ENCODE results near the gene GARIN5B. TPM values are rescaled to one million over a fixed set of nuclear protein-coding genes. Genes with fewer than 3 reads are reported as not detected.

GARIN5B gene
- total and polyA plus RNA-seq, 4 experiments from 2014 or later = not detected

GRCh38 chr19:55353803-55354697, 9.0 kb downstream of the GARIN5B start:
- ChIA-PET CTCF (ENCODE audit: partially characterized antibody) (no interaction called here), POLR2A (ENCODE audit: partially characterized antibody) (interaction anchor here (0.7 to 2.9 kb wide), 3 partner anchors 15 to 95 kb away, joined by 3 to 15 read pairs (median 4); partner anchors contain the start of genes KMT5C, PPP6R1 and TMEM238)
- DNase-seq = peak; percentile 54 to 74 (median 70)
- H3K27ac Mint-ChIP-seq = peak overlapping the region in 5 of 7 donors; percentile 48 to 84 (median 57)
- H3K27me3 ChIP-seq (ENCODE audit: insufficient read depth, low read length) = peaks cover 29% of the 10 kb centered on the region
- H3K9me3 ChIP-seq (ENCODE audit: control insufficient read depth in 1 of 2, low read length in 2 of 2) = no peaks in the 10 kb centered on the region
- H3K36me3 ChIP-seq (ENCODE audit: insufficient read depth, low read length) = no peaks in the 10 kb centered on the region
- H3K9me3 Mint-ChIP-seq = no peaks in the 10 kb centered on the region
- peaks cover 4 to 33% (median 8%) of the 10 kb centered on the region in 4 donors for H3K4me1 Mint-ChIP-seq
- H3K4me3 ChIP-seq (ENCODE audit: low read length in 2 of 2) = peak overlapping the region in 1 of 2 donors; percentile 52
- no peak overlapping the region for H3K27ac ChIP-seq (ENCODE audit: low read depth, low read length)
- peaks cover 18% of the 10 kb centered on the region for H3K4me1 ChIP-seq (ENCODE audit: insufficient read depth, low read length)
- H3K4me3 Mint-ChIP-seq = peak overlapping the region; percentile 69 to 84 (median 80)
- peaks cover 30 to 47% of the 10 kb centered on the region in 2 donors for H3K27me3 Mint-ChIP-seq
- intact Hi-C loops (cut with micrococcal nuclease) = loop anchor here (1.0 kb wide), 1 partner anchor 15 kb away; the partner anchor contains the start of gene KMT5C
- H3K36me3 Mint-ChIP-seq = no peaks in the 10 kb centered on the region

- H3K9me3 ChIP-seq (ENCODE audit: control insufficient read depth in 1 of 2, low read length in 2 of 2) = no peaks in the 10 kb centered on the region
- H3K27ac ChIP-seq (ENCODE audit: low read depth, low read length) = no peak overlapping the region
- peaks cover 18% of the 10 kb centered on the region for H3K4me1 ChIP-seq (ENCODE audit: insufficient read depth, low read length)
- H3K9me3 Mint-ChIP-seq = no peaks in the 10 kb centered on the region
- DNase-seq = no peak
- peaks cover 29% of the 10 kb centered on the region for H3K27me3 ChIP-seq (ENCODE audit: insufficient read depth, low read length)
- CTCF ChIA-PET (ENCODE audit: partially characterized antibody) = no interaction called here
- H3K36me3 Mint-ChIP-seq = no peaks in the 10 kb centered on the region
- H3K4me1 Mint-ChIP-seq = peaks cover 4 to 33% (median 8%) of the 10 kb centered on the region in 4 donors
- H3K36me3 ChIP-seq (ENCODE audit: insufficient read depth, low read length) = no peaks in the 10 kb centered on the region
- H3K4me3 ChIP-seq (ENCODE audit: low read length in 2 of 2) = peak overlapping the region in 1 of 2 donors; percentile 52
- intact Hi-C loops (cut with micrococcal nuclease) = no loop called here
- peak overlapping the region; percentile 66 to 84 (median 75) for H3K4me3 Mint-ChIP-seq
- POLR2A ChIA-PET (ENCODE audit: partially characterized antibody) = interaction anchor here (0.7 to 2.9 kb wide), 3 partner anchors 15 to 94 kb away, joined by 3 to 15 read pairs (median 4); partner anchors contain the start of genes KMT5C, PPP6R1 and TMEM238
- H3K27ac Mint-ChIP-seq = peak overlapping the region in 5 of 7 donors; percentile 25 to 82 (median 57)
- peaks cover 30 to 47% of the 10 kb centered on the region in 2 donors for H3K27me3 Mint-ChIP-seq
Observed at GRCh38 chr19:55353356-55353802, 9.7 kb downstream of the GARIN5B start.

GRCh38 chr19:55352549-55353145, 10.4 kb downstream of the GARIN5B start:
- no peaks in the 10 kb centered on the region for H3K9me3 ChIP-seq (ENCODE audit: control insufficient read depth in 1 of 2, low read length in 2 of 2)
- Mint-ChIP-seq H3K4me3 (peak overlapping the region in 6 of 8 donors; percentile 19 to 84 (median 57)), H3K4me1 (peaks cover 4 to 33% (median 8%) of the 10 kb centered on the region in 4 donors), H3K36me3 (no peaks in the 10 kb centered on the region), H3K9me3 (no peaks in the 10 kb centered on the region), H3K27me3 (peaks cover 30 to 47% of the 10 kb centered on the region in 2 donors), H3K27ac (peak overlapping the region in 3 of 7 donors; percentile 36 to 46 (median 38))
- no peaks in the 10 kb centered on the region for H3K36me3 ChIP-seq (ENCODE audit: insufficient read depth, low read length)
- no peak overlapping the region for H3K27ac ChIP-seq (ENCODE audit: low read depth, low read length)
- intact Hi-C loops (cut with micrococcal nuclease) = no loop called here
- peaks cover 29% of the 10 kb centered on the region for H3K27me3 ChIP-seq (ENCODE audit: insufficient read depth, low read length)
- DNase-seq = no peak
- POLR2A ChIA-PET (ENCODE audit: partially characterized antibody) = interaction anchor here (2.9 kb wide), 1 partner anchor 14 kb away, joined by 15 read pairs; the partner anchor contains the start of gene KMT5C
- peaks cover 18% of the 10 kb centered on the region for H3K4me1 ChIP-seq (ENCODE audit: insufficient read depth, low read length)
- CTCF ChIA-PET (ENCODE audit: partially characterized antibody) = interaction anchor here (1.7 kb wide), 1 partner anchor 51 kb away, joined by 5 read pairs; no protein-coding TSS in a partner anchor
- H3K4me3 ChIP-seq (ENCODE audit: low read length in 2 of 2) = no peak overlapping the region

- Mint-ChIP-seq H3K36me3 (no peaks in the 10 kb centered on the region), H3K27me3 (peaks cover 25 to 41% of the 10 kb centered on the region in 2 donors), H3K27ac (peak overlapping the region in 1 of 7 donors; percentile 38), H3K9me3 (no peaks in the 10 kb centered on the region), H3K4me1 (peaks cover 4 to 33% (median 8%) of the 10 kb centered on the region in 4 donors), H3K4me3 (peak overlapping the region in 1 of 8 donors; percentile 84)
- peak in 1 of 5 donors; percentile 25 for DNase-seq
- H3K27ac ChIP-seq (ENCODE audit: low read depth, low read length) = no peak overlapping the region
- intact Hi-C loops (cut with micrococcal nuclease) = no loop called here
- peaks cover 18% of the 10 kb centered on the region for H3K4me1 ChIP-seq (ENCODE audit: insufficient read depth, low read length)
- peaks cover 26% of the 10 kb centered on the region for H3K27me3 ChIP-seq (ENCODE audit: insufficient read depth, low read length)
- no peaks in the 10 kb centered on the region for H3K36me3 ChIP-seq (ENCODE audit: insufficient read depth, low read length)
- ChIA-PET CTCF (ENCODE audit: partially characterized antibody) (interaction anchor here (1.7 kb wide), 1 partner anchor 51 kb away, joined by 5 read pairs; no protein-coding TSS in a partner anchor), POLR2A (ENCODE audit: partially characterized antibody) (interaction anchor here (0.9 to 2.9 kb wide), 2 partner anchors 13 to 28 kb away, joined by 3 to 15 read pairs; partner anchors contain the start of gene KMT5C)
- H3K9me3 ChIP-seq (ENCODE audit: control insufficient read depth in 1 of 2, low read length in 2 of 2) = no peaks in the 10 kb centered on the region
- H3K4me3 ChIP-seq (ENCODE audit: low read length in 2 of 2) = no peak overlapping the region
Observed at GRCh38 chr19:55352040-55352439, 11.0 kb downstream of the GARIN5B start.

- POLR2A ChIA-PET (ENCODE audit: partially characterized antibody) = interaction anchor here (0.9 to 1.6 kb wide), 2 partner anchors 12 to 68 kb away, joined by 3 to 7 read pairs; partner anchors contain the start of gene KMT5C
- peak overlapping the region in 1 of 8 donors; percentile 69 for H3K4me3 Mint-ChIP-seq
Observed at GRCh38 chr19:55350620-55351315, 12.3 kb downstream of the GARIN5B start.

GRCh38 chr19:55348317-55349034, 14.6 kb downstream of the GARIN5B start:
- H3K27ac Mint-ChIP-seq = no peak overlapping the region
- Histone ChIP-seq H3K9me3 (ENCODE audit: control insufficient read depth in 1 of 2, low read length in 2 of 2) (no peaks in the 10 kb centered on the region), H3K4me3 (ENCODE audit: low read length in 2 of 2) (no peak overlapping the region), H3K36me3 (ENCODE audit: insufficient read depth, low read length) (no peaks in the 10 kb centered on the region), H3K27ac (ENCODE audit: low read depth, low read length) (no peak overlapping the region), H3K4me1 (ENCODE audit: insufficient read depth, low read length) (peaks cover 8% of the 10 kb centered on the region), H3K27me3 (ENCODE audit: insufficient read depth, low read length) (peaks cover 23% of the 10 kb centered on the region)
- ChIA-PET CTCF (ENCODE audit: partially characterized antibody) (interaction anchor here (0.7 to 1.8 kb wide), 2 partner anchors 9 to 131 kb away, joined by 3 to 7 read pairs; partner anchors contain the start of gene KMT5C), POLR2A (ENCODE audit: partially characterized antibody) (interaction anchor here (1.1 to 3.1 kb wide), 3 partner anchors 9 to 59 kb away, joined by 3 to 10 read pairs (median 3); partner anchors contain the start of genes KMT5C and TMEM238)
- H3K27me3 Mint-ChIP-seq = peaks cover 20 to 29% of the 10 kb centered on the region in 2 donors
- intact Hi-C loops (cut with micrococcal nuclease) = no loop called here
- no peaks in the 10 kb centered on the region for H3K9me3 Mint-ChIP-seq
- H3K36me3 Mint-ChIP-seq = peaks cover 0 to 7% of the 10 kb centered on the region in 2 donors
- DNase-seq = no peak
- H3K4me3 Mint-ChIP-seq = no peak overlapping the region
- H3K4me1 Mint-ChIP-seq = peaks cover 2 to 24% (median 6%) of the 10 kb centered on the region in 4 donors

More at GRCh38 chr19:55350620-55351315, 12.3 kb downstream of the GARIN5B start:
- H3K9me3 Mint-ChIP-seq = no peaks in the 10 kb centered on the region
- Histone ChIP-seq H3K4me3 (ENCODE audit: low read length in 2 of 2) (no peak overlapping the region), H3K9me3 (ENCODE audit: control insufficient read depth in 1 of 2, low read length in 2 of 2) (no peaks in the 10 kb centered on the region), H3K27me3 (ENCODE audit: insufficient read depth, low read length) (peaks cover 26% of the 10 kb centered on the region), H3K27ac (ENCODE audit: low read depth, low read length) (no peak overlapping the region), H3K36me3 (ENCODE audit: insufficient read depth, low read length) (no peaks in the 10 kb centered on the region), H3K4me1 (ENCODE audit: insufficient read depth, low read length) (peaks cover 18% of the 10 kb centered on the region)
- intact Hi-C loops (cut with micrococcal nuclease) = no loop called here
- peak overlapping the region in 2 of 7 donors; percentile 47 to 53 for H3K27ac Mint-ChIP-seq
- CTCF ChIA-PET (ENCODE audit: partially characterized antibody) = interaction anchor here (1.8 kb wide), 1 partner anchor 12 kb away, joined by 7 read pairs; the partner anchor contains the start of gene KMT5C
- H3K4me1 Mint-ChIP-seq = peaks cover 4 to 33% (median 8%) of the 10 kb centered on the region in 4 donors
- peaks cover 24 to 39% of the 10 kb centered on the region in 2 donors for H3K27me3 Mint-ChIP-seq
- no peak for DNase-seq
- no peaks in the 10 kb centered on the region for H3K36me3 Mint-ChIP-seq

Data from CD4-positive, alpha-beta memory T cell (primary cell).